G401 (cell line): ENCODE data around the gene EBP. TPM values are rescaled to one million over a fixed set of nuclear protein-coding genes. Genes with fewer than 3 reads are reported as not detected.
A peak's percentile ranks its signal among the peaks of the same experiment; 100 is the strongest.

Experiments used
- DNase-seq: peaks from one replicate; pipeline ENCODE4 v3.0.0-alpha.2; 2015; ENCODE audit warnings: low spot score
- in situ Hi-C: cut with HindIII; loops from 2 replicates; pipeline ENCODE4 v1.10.0; 2016; ENCODE audit warnings: low sequenced_read_pairs, mixed read lengths
- total RNA-seq: library from RNA; depleted of rRNA; stranded (reverse); fragments of >200 nt; shearing (Covaris generic); gene quantifications from 2 replicates; pipeline ENCODE4 v1.2.3, GENCODE V29; 2014

EBP gene
- total RNA-seq, 1 experiment from 2014 or later, result 87.4 TPM

- DNase-seq, result no peak
- in situ Hi-C loops, result no loop called here
Measured at GRCh38 chrX:48491809-48492208, 29.8 kb upstream of the EBP start.

- in situ Hi-C loops, result no loop called here
Measured at GRCh38 chrX:48492293-48492910, 29.2 kb upstream of the EBP start.

GRCh38 chrX:48493890-48494364 is 27.7 kb upstream of the EBP start:
- DNase-seq, result peak; percentile 28
- in situ Hi-C loops, result no loop called here

More at GRCh38 chrX:48492293-48492910, 29.2 kb upstream of the EBP start:
- DNase-seq, result no peak

DNA sequence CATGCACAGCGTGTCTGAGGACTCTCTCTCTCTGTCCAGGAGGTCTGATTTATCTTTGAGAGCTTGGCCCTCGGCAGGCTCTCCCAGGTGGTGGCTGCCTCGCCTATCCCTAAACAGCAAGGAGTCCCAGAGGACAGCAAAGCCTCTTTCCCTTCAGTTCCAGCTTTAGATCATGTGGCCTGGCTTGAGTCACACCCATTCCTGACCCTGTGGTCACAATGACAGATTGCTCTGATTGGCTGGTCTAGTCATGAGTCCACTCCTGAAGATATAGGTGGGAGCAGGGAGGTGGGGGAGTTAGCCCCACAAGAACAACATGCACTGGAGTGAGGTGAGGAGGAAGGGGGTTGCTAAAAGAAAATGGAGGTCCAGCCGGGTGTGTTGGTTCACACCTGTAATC is 24.9 kb upstream of the EBP start:
- no peak for DNase-seq
- in situ Hi-C loops, result no loop called here

- peak; percentile 57 for DNase-seq
- in situ Hi-C loops, result no loop called here
Measured at GRCh38 chrX:48497871-48498270, 23.7 kb upstream of the EBP start.

DNA sequence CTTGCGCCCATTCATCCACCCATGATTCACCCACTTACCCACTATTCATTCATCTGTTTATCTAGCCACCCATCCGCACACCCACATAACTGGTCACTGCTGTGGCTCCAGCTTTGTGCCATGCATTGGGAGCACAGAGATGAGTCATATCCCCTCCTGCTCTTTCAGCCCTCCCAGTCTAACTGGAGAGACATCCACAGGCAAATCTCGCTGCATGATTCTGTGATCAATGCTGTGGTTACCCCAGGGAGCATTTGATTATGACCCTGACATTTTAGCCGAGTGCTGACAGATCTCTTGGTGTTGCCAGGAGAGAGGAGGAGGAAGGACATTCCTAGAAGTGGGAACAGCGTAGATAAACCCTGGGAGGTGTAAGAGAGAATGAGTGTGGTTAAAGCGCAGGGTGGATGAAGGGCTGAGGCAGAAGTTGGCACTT is 23.2 kb upstream of the EBP start:
- no peak for DNase-seq
- in situ Hi-C loops, result no loop called here

GRCh38 chrX:48504261-48504660 is 17.3 kb upstream of the EBP start:
- in situ Hi-C loops, result no loop called here
- no peak for DNase-seq

DNA sequence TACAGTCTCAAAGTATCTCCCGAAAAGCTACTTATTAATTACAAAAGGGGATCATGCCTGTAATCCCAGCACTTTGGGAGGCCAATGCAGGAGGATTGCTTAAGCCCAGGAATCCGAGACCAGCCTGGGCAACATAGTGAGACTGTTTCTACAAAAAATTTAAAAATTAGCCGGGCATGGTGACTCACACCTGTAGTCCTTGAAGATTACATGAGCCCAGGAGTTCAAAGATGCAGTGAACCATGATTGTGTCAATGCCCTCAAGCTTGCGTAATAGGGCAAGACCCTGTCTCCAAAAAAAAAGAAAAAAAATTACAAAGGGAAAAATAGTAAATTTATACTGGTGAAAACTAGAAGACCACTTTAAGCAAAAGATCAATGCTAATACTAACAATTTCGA is 16.1 kb upstream of the EBP start:
- in situ Hi-C loops, result no loop called here
- DNase-seq, result no peak

GRCh38 chrX:48507246-48507645 is 14.4 kb upstream of the EBP start:
- in situ Hi-C loops, result no loop called here

GRCh38 chrX:48508400-48509244 is 13.0 kb upstream of the EBP start, which contains the start of gene PORCN:
Gene PORCN, plus strand, starts transcription at chrX:48508992. Its CDS starts 829 bp downstream, at chrX:48509821.
- DNase-seq, result peak; percentile 83

More at GRCh38 chrX:48507246-48507645, 14.4 kb upstream of the EBP start:
- no peak for DNase-seq

DNA sequence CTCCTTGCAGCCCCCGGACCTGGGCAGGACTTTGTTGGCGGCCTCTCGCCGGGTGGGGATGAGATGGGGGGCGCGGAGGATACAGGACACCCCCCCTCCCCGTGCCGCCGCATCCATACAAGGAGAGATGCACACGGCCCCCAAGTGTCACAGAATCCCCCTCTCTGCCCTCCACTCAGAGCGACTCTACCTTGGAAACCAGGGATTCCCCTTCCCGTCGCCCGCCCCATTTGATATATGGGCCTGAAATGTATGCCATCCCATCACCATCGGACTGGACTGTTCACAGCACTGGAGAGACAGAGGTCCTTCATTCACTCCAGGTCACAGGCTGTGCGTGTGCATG is 12.4 kb upstream of the EBP start:
- DNase-seq, result peak; percentile 2
- in situ Hi-C loops, result no loop called here

More at GRCh38 chrX:48508400-48509244, 13.0 kb upstream of the EBP start, which contains the start of gene PORCN:
- in situ Hi-C loops, result no loop called here

GRCh38 chrX:48509619-48510018 is 12.0 kb upstream of the EBP start:
- peak; percentile 31 for DNase-seq
- in situ Hi-C loops, result no loop called here

- in situ Hi-C loops, result no loop called here
- DNase-seq, result peak; percentile 9
Measured at GRCh38 chrX:48511560-48511959, 10.0 kb upstream of the EBP start.

- DNase-seq, result no peak
- in situ Hi-C loops, result no loop called here
Measured at GRCh38 chrX:48512371-48512935, 9.2 kb upstream of the EBP start.

- no peak for DNase-seq
- in situ Hi-C loops, result no loop called here
Measured at GRCh38 chrX:48513670-48514069, 7.9 kb upstream of the EBP start.

- in situ Hi-C loops, result no loop called here
Measured at GRCh38 chrX:48514126-48514806, 7.3 kb upstream of the EBP start.

DNA sequence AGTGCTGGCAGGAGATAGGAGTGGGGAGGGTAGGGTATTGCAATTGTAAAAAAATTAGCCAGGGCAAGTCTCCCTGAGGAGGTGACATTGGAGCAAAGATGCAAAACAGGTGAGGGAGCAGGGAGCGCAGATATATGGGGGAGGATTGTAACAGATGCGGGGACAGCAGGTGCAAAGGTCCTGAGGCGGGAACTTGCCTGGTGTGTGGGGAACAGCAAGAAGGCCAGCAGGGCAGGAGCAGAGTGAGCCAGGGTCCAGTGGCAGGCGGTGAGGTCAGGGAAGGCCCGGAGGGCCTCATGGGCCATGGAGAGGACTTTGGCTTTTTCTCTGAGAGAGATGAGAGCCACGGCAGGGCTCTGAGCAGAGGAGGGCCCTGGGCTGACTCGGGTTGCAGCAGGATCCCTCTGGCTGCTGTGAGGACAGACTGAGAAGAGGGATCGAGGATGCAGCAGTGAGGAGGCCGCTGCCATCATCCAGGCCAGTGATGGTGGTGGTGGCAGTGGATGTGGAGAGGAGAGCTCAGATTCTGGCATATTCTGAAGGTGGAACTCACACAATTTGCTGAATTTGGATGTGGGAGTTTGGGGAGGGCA is 6.6 kb upstream of the EBP start:
- in situ Hi-C loops, result no loop called here
- no peak for DNase-seq

More at GRCh38 chrX:48514126-48514806, 7.3 kb upstream of the EBP start:
- DNase-seq, result no peak

DNA sequence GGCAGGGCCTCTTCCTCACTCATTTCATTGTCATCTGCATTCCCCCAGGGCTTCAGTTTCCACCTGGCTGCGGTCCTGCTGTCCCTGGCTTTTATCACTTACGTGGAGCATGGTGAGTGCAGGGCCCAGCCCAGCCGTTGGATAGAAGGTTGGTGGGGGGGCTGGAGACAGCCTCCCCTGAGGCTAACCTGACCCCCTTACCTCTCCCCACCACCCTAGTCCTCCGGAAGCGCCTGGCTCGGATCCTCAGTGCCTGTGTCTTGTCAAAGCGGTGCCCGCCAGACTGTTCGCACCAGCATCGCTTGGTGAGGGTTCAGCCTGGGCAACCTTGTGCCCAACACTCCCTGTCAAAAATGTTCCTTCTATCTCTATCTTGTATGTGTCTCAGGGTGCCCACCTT is 5.8 kb upstream of the EBP start:
- no peak for DNase-seq
- in situ Hi-C loops, result no loop called here

DNA sequence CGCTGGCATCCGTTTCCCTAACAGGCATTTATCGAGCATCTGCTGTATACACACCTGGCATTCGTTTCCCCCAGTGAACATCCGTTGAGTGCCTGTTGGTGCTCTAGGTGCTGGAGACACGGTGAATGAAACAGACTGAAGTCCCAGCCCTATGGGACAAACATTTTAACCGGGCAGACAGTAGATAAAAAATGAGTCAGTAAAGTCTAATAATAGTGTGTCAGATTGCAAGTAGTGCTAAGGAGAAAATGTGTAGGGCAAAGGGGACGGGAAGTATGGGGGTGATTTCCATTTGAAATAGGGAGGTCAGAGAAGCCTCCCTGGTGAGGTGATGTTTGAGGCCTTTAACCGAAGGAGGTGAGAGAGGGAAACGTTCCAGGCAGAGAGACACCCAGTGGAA is 5.3 kb upstream of the EBP start:
- no peak for DNase-seq
- in situ Hi-C loops, result no loop called here
